GM19023 (cell line): ENCODE results near the gene ARAP2.

Source experiments
- ATAC-seq: cut with Tn5 transposase; IDR thresholded peaks from one replicate; pipeline ENCODE4 v1.9.1; 2021; ENCODE audit warnings: mild to moderate bottlenecking, moderate library complexity; ENCODE audit not compliant: unreplicated experiment

Gene ARAP2

GRCh38 chr4:36046026-36046425, 198.3 kb downstream of the ARAP2 start:
- ATAC-seq: no peak

GRCh38 chr4:36043901-36044300, 200.4 kb downstream of the ARAP2 start:
- ATAC-seq: no peak

- no peak for ATAC-seq
Observed at GRCh38 chr4:36043241-36043640, 201.1 kb downstream of the ARAP2 start.

DNA sequence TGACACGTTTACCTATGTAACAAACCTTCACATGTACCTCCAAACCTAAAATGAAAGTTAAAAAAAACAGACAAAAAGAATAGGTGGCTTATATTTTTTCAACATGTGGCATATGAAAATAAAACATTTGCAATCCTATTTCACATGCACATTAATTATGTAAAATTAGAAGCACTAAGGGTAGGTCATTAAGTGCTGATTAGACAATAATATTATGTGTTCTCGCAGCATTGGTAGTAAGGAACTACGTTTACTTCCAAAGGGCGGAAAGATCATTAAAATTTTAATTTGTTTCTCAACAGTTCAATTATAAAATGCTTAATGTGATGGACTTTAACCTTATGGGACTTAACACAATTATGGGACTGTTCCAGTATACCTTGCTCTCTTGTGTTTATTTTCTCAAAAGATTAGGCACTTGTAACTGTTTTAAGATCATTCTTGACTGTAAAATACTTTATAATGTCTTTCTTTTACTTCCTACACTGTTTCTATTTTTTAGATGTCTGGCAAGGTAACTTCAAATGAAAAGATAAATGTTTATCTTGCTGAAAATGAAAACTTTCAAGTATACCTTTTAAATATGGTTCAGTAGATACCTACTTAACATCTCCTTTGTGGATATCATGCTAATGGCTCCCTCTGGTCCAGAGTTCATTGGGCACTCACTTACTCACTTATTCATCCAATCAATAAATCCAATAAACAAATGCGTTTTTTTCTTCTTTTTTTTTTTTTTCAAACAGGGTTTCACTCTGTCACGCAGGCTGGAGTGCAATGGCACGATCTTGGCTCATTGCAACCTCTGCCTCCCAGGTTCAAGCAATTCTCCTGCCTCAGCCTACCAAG, 202.0 kb downstream of the ARAP2 start:
- no peak for ATAC-seq

DNA sequence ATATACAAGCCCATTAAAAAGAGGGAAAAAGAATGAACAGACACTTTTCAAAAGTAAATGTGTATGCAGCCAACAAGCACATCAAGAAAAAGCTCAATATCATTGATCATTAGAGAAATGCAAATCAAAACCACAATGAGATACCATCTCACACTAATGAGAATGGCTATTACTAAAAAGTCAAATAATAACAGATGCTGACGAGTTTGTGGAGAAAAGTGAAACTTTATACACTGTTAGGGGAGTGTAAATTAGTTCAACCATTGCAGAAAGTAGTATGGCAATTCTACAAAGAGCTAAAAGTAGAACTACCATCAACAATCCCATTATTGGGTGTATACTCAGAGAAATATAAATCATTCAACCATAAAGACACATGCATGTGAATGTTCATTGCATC, 203.0 kb downstream of the ARAP2 start:
- ATAC-seq: no peak

- ATAC-seq: no peak
Observed at GRCh38 chr4:36039026-36039425, 205.3 kb downstream of the ARAP2 start.

- no peak for ATAC-seq
Observed at GRCh38 chr4:36038491-36038890, 205.8 kb downstream of the ARAP2 start.

GRCh38 chr4:36037127-36037526, 207.2 kb downstream of the ARAP2 start:
- no peak for ATAC-seq

- ATAC-seq: no peak
Observed at GRCh38 chr4:36029951-36030350, 214.4 kb downstream of the ARAP2 start.

GRCh38 chr4:36027203-36027602, 217.1 kb downstream of the ARAP2 start:
- ATAC-seq: no peak

- no peak for ATAC-seq
Observed at GRCh38 chr4:36026348-36026880, 217.9 kb downstream of the ARAP2 start.

GRCh38 chr4:36024901-36025660, 219.2 kb downstream of the ARAP2 start:
- no peak for ATAC-seq

- ATAC-seq: no peak
Observed at GRCh38 chr4:36020351-36020750, 224.0 kb downstream of the ARAP2 start.
